ENCODE measurements around the gene WDFY4. TPM values are rescaled to one million over a fixed set of nuclear protein-coding genes. Genes with fewer than 3 reads are reported as not detected.

The WDFY4 gene
- total RNA-seq, 2 donors from 2014 or later: 1.5 to 4.6 TPM

DNA sequence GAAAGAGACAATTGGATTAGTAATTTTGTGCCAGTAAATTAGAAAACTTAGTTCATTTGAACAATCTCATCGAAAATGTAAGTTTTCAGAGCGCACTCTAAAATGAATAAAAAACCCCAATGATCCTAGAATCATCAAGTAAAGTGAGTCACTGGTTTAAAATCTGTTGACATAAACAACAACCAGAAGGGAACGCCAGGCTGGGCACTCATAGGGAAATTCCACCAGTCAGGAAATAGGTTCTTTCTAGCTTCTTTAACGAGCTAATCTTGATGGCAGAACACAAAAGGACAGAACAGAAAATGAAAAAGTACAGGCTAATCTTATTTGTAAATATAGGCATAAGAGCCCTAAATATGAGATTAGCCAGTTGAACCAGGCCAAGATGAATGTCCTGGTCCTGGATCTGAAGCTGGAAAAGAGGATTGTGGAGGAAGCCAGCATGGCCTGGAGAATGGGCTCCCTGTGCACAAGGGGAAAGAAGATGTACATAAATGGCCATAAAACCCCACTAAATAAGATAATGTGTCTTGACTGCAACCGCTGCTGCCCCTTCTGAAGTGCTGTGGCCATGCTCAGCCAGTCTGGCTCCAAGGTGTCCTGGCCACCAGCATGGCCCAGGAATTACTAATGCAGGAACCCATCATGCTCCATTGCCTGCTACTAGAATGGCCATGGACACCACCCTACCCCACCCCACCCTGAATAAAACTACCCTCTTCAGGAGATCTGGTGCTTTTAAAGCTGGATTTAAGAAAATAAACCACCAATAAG is 114.0 kb downstream of the WDFY4 start:
- intact Hi-C loops (cut with DNase I, micrococcal nuclease): no loop called here
- ATAC-seq (no peak), DNase-seq (no peak)

DNA sequence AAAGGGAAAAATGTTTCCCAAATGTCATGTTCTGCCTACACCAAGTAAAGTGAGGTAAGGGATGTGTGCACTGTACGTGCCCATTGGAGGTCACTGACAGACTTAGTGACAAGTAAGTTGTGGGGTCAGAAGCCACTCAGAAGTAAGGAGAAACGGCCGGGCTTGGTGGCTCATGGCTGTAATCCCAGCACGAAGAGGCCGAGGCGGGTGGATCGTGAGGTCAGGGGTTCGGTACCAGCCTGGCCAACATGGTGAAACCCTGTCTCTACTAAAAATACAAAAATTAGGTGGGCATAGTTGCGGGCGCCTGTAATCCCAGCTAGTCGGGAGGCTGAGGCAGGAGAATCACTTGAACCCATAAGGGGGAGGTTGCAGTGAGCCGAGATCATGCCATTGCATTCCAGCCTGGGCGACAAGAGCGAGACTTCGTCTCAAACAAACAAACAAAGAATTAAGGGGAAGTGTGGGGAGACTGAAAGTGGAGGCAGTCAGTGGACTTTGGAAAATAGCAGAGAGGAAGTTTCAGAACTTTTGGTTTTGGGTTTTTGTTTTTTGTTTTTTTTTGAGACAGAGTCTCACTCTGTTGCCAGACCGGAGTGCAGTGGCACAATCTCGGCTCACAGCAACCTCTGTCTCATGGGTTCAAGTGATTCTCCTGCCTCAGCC is 114.8 kb downstream of the WDFY4 start:
- DNase-seq (no peak), ATAC-seq (no peak)
- intact Hi-C loops (cut with DNase I, micrococcal nuclease): no loop called here

DNA sequence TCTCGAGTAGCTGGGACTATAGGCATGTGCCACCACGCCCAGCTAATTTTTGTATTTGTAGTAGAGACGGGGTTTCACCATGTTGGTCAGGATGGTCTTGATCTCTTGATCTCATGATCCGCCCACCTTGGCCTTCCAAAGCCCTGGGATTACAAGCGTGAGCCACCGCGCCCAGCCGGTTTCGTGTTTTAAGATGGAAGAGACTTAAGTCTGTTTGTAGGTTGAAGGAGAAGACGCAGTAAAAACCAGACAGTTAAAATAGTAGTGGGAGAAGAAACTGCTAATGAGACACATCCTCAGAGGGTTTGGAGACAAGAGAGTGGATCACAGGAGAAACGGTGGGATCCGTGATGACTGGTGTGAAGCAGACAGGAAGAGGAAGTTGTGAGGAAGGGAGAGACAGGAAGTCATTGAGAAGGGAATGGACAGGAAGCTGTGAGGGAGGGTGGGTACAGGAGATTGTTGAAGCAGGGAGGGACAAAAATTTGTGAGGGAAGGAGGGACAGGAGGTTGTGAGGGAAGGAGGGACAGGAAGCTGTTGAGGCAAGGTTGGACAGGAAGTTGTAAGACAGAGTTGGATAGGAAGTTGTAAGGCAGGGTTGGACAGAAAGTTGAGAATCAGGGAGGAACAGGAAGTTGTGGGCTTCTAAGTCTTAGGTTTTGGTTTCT is 115.5 kb downstream of the WDFY4 start:
- intact Hi-C loops (cut with DNase I, micrococcal nuclease): no loop called here
- DNase-seq (no peak), ATAC-seq (no peak)

DNA sequence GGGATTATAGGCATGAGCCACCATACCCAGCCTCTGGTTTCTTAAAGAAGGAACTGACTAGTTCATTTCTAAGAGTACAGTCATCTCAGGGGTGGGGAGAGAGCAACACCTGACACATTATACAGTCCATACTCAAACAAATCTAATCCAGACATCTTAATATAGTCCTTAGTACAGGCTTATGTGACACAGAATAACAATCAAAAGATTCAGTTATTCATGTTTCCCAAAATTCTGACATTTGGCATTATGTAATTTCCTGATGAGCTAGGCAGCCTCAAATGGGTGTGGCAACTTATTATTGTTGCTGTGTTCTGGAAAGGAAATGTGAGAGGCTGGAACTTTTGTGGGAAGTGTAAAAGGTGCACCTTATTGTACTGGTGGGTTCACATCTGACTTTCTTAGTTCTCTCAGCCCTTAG is 116.3 kb downstream of the WDFY4 start:
- DNase-seq: no peak
- ATAC-seq: no peak
- intact Hi-C loops (cut with DNase I, micrococcal nuclease): no loop called here

DNA sequence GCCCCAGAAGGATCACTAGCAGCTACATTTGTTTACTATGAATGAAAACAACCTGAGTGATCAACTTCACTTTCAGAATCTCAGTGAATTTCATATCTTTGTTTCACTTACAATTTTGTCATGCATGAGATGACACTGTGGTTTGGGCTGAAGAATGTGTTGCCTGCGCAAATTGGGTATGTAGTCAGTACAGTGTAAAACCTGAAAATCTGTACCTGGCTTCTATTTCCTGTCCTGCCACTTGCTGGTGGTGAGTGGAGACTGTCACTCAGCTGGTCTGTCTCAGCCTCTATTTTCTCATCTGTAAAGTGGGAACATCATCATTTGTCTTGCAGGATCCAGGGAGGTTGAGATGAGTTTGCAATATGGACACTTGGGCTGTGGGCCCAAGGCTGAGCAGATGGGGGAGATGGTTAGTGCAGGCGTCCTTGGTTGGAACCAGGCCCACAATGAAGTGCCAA is 118.0 kb downstream of the WDFY4 start:
- intact Hi-C loops (cut with DNase I, micrococcal nuclease): no loop called here
- ATAC-seq (no peak), DNase-seq (no peak)

DNA sequence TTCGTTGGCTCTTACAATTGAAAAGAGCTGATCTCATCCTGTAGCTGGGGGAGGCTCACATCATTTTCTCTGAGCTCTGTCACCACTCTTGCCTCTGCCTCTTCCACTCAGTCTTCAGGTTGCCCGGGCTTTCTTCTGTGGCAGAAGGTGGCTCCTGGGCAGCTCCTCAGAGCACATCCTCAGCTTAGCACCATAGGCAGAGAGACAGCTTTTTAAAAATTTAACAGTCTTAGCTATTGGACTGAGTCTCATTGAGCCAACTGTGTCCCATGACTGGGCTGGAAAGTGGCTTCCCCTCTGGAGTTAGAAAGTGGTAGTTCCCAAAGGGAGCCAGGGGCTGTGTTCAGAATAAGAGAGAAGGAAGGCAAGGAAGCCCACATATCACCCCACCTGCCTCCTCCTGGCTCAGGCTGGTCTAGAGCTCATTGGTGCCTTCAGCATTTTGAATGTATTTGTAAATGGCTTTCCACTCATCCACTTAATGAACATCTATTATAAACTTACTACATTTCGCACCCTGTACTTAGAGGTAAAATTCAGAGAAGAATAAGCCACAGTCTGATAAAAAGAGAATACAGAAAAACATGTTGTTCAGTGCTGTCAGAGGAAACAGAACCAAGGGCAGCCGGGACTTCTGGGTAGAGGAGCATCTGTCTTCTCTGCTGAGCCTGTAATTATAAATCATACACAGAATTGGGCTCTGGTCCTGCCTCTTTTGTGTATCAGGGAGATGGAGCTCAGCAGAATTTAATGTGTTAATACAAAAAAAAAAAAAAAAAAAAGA is 119.3 kb downstream of the WDFY4 start:
- DNase-seq: no peak
- intact Hi-C loops (cut with DNase I, micrococcal nuclease): no loop called here
- ATAC-seq: no peak

DNA sequence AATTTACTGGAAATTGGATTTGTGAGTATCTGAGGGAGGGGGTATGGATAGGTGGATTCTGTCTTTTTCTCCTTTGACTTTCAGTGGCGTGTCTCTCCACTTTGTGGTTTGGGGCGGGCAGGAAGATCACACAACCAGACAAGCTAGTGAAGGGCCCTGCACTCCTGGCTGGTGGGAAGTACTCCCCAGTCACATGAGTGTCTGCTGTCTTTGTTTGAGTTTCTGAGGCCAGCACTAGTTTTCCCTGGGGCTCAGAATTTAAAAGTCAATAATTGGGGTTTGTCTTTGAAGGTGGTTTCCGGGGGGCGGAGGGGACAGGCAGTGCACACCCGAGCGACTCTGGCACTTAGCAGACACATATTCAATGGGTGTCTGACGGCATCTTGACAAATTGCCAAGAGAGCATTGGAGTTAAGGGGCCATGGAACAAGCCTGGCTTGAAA is 120.1 kb downstream of the WDFY4 start:
- DNase-seq (no peak), ATAC-seq (no peak)
- intact Hi-C loops (cut with DNase I, micrococcal nuclease): no loop called here

DNA sequence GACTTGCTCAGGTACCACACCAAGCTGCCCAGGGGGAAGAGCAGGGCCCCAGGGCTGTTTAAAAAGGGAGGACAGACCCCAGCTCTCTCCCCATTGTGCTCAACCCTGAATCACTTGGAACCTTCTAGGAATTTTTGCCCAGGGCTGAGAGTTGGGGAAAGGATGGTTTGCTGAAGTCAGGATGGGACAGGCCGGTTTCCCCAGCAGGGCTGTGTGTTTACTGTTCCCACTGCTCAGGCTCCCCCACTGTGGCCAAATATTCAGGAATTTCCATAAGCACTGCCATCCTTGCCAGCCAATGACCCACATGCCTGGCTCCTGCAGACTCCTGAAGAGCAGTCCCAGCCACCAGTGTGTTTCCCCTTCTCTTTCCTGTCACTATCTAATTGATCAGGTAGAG is 120.7 kb downstream of the WDFY4 start:
- no peak for DNase-seq
- intact Hi-C loops (cut with DNase I, micrococcal nuclease): no loop called here
- no peak for ATAC-seq

DNA sequence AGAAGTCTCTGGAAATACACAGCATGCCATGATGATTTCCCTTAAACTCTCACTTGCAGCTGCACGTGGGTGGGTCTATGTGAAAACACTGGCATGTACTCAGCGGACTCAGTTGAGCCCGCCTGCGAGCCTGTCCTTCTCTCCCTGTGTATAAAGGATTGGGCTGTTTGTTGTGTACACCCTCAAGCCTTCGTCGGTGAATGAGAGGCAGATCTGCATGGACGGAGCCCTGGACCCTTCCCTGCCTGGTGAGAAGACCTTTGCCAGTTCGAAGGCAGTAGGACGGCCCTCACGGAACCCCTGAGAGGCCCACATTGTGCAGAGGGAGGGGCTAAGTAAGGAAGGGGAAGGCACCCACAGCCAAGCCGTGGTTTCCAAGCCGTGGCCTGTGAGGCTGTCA is 121.2 kb downstream of the WDFY4 start:
- DNase-seq (no peak), ATAC-seq (no peak)
- intact Hi-C loops (cut with DNase I, micrococcal nuclease): no loop called here

DNA sequence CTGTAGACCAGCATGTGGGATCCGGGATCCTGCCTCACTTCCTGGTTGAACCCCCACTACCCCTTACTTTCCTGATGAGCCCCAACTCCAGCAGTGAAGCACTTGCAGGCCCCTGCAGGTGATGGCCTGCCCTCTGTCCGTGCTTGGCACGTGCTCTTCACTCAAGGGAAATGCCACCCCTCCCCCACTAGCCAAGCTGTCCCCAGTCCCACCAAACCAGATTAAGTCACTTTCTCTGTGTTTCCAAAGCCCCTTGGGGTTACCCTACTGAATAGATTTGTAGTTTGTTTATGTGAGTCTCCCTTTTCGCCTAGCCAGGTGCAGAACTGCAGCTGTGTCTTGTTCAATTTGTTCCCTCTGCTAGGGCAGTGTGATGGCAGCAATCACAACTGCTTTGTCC is 121.7 kb downstream of the WDFY4 start:
- intact Hi-C loops (cut with DNase I, micrococcal nuclease): no loop called here
- ATAC-seq (no peak), DNase-seq (no peak)

DNA sequence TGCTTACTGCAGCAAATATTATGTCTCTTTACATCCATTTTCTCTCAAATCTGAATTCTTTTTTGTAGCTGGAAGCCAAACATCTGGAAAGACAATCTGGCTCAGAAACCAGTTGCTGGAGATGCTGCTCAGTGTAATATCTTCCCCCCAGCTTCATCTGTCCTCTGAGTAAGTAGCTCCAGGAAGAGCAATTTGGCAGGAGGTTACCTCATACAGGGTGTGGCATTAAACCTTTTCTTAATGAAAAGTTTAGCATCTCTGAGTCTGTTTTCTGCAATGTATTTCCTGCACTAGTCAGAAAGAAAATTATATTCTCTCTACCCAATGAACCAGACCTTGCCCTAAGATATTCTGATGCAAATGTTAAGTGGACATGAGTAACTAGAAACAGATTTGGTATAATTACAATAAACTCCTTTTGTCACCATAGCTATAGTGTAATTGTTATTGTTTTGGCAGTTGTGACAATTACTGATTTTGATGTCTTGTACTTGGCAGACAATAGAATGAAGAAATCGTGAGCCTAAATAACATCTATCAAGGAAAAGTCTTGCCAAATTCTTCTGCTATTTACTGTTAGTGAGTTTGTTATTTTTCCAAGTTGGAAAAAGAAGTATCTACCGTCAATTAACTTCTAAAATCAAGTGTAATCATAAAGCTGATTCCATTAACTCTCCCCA is 123.3 kb downstream of the WDFY4 start:
- intact Hi-C loops (cut with DNase I, micrococcal nuclease): no loop called here
- DNase-seq (no peak), ATAC-seq (no peak)

DNA sequence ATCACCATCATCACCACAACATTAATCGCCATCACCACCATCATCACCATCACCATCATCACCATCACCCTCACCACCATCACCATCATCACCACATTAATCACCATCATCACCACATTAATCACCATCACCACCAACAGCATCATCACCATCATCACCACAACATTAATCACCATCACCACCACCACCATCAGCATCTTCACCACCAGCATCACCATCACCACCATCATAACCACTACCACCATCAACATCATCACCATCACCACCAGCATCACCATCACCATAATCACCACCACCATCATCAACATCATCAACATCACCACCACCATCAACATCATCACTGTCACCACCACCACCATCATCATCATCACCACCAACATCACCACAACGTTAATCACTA is 124.6 kb downstream of the WDFY4 start:
- ATAC-seq (no peak), DNase-seq (no peak)
- intact Hi-C loops (cut with DNase I, micrococcal nuclease): no loop called here

DNA sequence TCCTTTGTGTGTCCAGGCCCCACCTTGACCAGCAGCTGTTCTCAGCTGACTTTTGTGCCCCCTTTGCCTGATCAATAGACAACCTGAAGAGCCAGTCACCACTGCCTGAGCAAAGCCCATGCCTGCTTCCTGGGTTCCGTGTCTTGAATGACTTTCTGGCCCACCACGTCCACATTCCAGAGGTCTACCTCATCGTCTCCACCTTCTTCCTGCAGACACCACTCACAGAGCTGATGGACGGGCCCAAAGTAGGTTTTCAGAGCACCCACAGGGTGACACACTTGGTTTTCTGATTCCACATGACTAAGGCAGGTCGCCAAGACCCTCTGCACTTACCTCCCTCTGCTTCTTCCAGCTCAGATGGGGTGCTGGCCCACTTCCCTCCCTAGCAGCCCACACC is 126.8 kb downstream of the WDFY4 start:
- no peak for DNase-seq
- intact Hi-C loops (cut with DNase I, micrococcal nuclease): no loop called here
- no peak for ATAC-seq

DNA sequence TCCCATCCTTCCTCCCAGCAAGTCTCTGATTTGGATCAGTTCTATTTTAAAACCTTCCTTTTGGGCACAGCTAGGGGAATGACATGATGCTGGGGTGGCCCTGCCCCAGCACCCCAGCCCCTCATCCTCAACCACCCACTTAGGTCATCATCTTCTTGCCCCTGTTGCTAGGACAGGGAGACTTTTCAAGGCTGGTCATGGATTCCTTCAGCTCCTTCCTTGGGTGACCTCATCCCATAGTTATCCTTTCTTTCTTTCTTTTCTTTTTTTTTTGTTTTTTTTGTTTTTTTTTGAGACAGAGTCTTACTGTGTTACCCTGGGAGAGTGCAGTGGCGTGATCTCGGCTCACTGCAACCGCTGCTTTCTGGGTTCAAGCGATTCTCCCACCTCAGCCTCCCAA is 127.2 kb downstream of the WDFY4 start:
- no peak for ATAC-seq
- DNase-seq: no peak
- intact Hi-C loops (cut with DNase I, micrococcal nuclease): no loop called here

DNA sequence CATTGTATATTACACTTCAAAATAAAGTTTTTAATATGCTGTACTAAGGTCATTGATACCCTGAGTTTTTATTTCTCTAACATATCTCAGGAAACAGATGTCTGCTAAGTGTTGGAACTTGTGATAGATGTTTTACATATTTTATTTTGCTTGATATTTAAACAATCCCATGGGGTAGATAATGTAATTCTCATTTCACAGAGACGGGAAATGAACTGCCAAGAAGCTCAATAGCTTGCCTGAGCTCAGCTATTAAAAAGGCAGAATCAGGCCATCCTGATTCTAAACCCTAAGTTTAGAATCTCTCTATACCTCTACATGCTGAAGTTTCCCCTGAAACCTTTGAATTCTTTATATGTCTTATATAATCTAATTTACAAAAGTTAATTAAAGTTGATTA is 128.6 kb downstream of the WDFY4 start:
- ATAC-seq: no peak
- DNase-seq: no peak
- intact Hi-C loops (cut with DNase I, micrococcal nuclease): no loop called here

DNA sequence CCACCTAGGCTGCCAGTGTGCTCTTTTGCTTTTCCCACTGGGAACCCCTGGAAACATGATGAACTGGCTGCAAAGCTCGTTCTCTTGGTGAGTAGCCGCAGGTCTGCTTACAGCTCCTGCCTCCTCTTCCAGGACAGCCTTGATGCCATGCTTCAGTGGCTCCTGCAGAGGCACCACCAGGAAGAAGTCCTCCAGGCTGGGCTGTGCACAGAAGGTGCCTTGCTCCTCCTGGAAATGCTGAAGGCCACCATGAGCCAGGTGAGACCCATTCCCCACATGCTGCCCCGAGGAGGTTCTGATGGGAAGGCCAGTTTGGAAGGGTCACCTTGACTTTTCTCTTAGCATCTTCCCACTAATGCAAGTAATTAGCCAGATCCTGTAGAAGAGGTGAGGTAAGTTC is 129.2 kb downstream of the WDFY4 start:
- ATAC-seq (no peak), DNase-seq (no peak)

DNA sequence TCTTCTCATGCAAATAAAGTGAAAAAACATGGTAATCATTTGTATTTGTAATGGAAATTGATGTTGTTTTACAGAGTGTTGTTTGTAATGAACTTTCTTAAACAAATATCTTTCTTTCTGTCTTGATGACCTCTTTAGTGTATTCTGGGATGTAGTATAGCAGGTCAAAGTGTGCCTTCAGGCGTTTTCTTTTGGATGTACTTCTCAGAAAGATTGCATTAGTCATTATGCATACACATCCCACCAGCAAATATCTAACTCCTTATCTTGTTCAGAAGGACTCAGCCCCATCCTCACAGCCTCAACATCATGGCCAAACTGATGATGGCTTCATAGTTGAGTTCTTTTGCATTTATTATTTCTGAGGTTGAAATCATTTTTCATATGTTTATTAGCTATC is 130.3 kb downstream of the WDFY4 start:
- intact Hi-C loops (cut with DNase I, micrococcal nuclease): no loop called here
- ATAC-seq (no peak), DNase-seq (no peak)

More for the DNA sequence above, 129.2 kb downstream of the WDFY4 start:
- intact Hi-C loops (cut with DNase I, micrococcal nuclease): no loop called here

DNA sequence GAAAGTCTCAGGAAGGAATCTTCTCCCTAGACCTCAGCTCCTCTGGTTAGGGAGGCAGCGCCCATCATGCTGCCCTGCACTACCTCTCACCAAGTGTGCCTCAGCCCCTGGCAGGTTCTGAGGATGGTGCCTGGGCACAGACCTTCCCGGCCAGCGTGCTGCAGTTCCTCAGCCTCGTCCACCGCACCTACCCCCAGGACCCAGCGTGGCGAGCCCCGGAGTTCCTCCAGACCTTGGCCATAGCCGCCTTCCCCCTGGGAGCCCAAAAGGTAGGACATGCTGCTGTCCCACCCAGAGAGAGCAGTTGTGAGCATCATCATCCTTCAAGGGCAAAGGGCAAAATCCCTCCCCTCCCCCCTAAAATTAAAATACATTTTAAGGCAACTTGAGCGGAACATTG is 132.5 kb downstream of the WDFY4 start:
- intact Hi-C loops (cut with DNase I, micrococcal nuclease): no loop called here
- DNase-seq: no peak
- ATAC-seq: no peak

DNA sequence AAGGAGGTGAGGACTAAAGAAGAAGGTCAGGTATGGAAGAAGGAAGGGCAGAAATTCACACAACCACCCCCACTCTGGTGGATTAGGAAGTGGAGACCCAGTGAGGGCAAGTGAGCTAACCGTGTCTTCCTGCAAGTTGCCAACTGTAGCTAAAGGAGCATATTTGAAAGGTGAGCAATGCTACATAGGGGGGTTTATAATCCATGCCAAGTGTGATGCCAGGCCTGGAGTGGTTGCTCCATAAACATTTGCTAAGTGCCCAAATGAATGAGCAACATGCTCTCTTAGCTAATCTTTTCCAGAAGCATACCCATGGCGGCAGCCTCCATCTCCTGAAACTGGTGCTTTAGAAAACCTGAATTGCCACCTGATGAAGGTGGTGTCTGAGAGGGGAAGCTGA is 133.4 kb downstream of the WDFY4 start:
- intact Hi-C loops (cut with DNase I, micrococcal nuclease): no loop called here
- DNase-seq (no peak), ATAC-seq (no peak)

Data from left colon (tissue), 2 donors.